GM18508 (cell line): ENCODE measurements around the gene TXN2.
A peak's percentile ranks its signal among the peaks of the same experiment; 100 is the strongest.

Experiments
- ATAC-seq: cut with Tn5 transposase; IDR thresholded peaks from one replicate; pipeline ENCODE4 v1.9.1; 2021; ENCODE audit warnings: moderate number of reproducible peaks; ENCODE audit not compliant: insufficient read depth, unreplicated experiment

TXN2 gene

GRCh38 chr22:36491155-36491554, 9.7 kb upstream of the TXN2 start:
- ATAC-seq = no peak

- ATAC-seq = no peak
Measured at GRCh38 chr22:36486619-36487384, 5.4 kb upstream of the TXN2 start.

DNA sequence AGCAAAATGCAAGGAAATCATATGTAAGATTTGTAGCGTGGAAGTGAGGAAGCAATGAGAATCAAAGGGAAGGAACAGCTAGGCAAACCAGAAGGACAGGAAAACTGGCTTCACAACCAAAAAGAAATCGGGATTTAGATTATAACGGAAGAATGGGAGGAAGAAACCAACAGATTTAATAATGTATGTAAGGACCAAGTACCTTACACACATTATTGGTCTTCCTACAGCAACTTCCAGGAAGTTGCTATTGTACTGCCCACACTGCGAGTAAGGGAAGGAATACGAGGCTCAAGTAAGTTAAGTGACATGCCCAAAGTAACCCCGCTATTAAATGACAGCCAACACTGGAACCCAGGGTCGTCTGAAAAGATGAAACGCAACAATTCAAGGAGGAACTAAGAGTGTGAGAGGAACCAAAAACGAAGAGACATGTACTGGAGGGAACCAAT, 473 bp downstream of the TXN2 start:
- peak; percentile 41 for ATAC-seq

DNA sequence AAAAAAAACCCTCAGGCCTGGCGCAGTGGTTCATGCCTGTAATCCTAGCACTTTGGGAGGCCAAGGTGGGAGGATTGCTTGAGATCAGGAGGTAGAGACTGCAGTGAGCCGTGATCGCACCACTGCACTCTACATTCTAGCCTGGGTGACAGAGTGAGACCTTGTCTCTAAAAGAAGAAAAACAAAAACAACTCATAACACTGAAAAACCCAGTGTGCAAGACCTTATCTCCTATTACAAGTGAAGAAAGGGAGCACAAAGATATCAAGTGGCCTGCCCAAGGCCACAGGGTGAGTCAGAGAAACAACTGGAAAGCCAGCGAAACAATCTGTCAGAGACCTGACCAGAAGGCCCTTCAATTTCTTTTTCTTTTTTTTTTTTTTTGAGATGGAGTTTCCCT, 2.5 kb downstream of the TXN2 start:
- no peak for ATAC-seq

GRCh38 chr22:36475341-36475740, 6.1 kb downstream of the TXN2 start:
- ATAC-seq = no peak

- no peak for ATAC-seq
Measured at GRCh38 chr22:36472689-36473088, 8.8 kb downstream of the TXN2 start.

- no peak for ATAC-seq
Measured at GRCh38 chr22:36471341-36471821, 10.1 kb downstream of the TXN2 start.

GRCh38 chr22:36470994-36471331, 10.5 kb downstream of the TXN2 start:
- no peak for ATAC-seq

DNA sequence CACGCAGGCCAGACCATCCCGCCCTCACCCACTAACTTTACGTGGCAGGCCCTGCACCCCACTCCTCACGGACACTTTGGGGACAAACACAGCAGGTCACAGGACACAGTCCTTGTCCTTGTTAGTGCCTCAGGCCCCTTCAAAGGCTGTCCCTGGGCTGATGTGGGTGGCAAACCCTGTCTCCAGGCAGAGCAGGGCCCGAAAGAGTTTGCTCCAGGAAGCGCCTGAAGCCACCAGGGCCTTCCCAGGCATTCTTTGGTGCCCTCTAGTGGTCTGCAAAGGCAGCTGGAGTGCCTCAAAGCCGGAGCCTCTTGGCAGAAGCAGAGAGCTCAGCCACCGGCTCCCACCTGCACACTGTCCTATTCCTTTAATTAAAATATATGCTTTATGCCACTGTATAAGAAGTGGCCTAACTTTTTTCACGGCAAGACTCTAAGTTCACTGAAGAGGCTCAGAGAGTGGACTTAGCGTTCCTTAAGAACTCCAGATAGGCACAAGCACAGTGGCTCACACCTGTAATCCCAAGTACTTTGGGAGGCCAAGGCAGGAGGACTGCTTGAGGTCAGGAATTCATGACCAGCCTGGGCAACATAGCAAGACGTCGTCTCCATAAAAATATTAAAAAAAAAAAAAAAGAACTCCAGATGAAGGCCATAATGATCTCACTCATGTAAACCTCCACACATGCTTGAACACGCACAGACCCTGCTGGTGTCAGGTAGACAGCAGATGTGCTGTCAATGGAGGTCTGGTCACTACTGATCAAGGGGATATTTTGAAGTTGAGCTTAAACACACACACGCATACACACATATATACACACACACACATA, 11.1 kb downstream of the TXN2 start:
- ATAC-seq = no peak

DNA sequence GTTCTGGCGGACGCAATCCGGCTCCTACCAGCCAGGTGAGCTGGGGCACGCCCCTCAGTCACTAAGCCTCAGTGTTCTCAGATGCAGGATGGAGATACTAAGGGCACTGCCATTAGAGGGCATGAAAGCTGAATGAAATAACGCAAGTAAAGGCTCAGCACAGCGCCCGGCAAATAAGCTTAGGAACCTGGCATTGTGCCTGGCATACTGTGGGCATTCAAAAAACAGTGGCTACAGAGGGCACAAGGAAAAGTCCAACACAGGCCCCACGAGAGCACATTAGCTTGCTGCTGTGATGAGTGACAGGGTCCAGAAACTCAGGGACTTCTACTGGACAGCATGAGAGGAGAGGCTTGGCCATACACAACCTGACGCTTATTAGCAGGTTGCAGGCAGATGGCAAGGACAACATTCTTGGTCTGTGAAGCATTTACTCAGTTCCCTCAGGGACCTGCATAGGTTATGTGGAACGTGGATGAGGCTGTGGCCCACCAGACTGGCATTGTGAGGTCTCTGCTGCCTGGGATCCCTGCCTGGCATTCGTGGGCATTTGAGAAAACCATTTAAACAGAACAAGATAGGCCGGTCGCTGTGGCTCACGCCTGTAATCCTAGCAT, 12.2 kb downstream of the TXN2 start:
- no peak for ATAC-seq

GRCh38 chr22:36467946-36468345, 13.5 kb downstream of the TXN2 start:
- no peak for ATAC-seq

- no peak for ATAC-seq
Measured at GRCh38 chr22:36467042-36467810, 14.2 kb downstream of the TXN2 start.

GRCh38 chr22:36466258-36466657, 15.2 kb downstream of the TXN2 start:
- no peak for ATAC-seq

- ATAC-seq = no peak
Measured at GRCh38 chr22:36465232-36466021, 16.0 kb downstream of the TXN2 start.

DNA sequence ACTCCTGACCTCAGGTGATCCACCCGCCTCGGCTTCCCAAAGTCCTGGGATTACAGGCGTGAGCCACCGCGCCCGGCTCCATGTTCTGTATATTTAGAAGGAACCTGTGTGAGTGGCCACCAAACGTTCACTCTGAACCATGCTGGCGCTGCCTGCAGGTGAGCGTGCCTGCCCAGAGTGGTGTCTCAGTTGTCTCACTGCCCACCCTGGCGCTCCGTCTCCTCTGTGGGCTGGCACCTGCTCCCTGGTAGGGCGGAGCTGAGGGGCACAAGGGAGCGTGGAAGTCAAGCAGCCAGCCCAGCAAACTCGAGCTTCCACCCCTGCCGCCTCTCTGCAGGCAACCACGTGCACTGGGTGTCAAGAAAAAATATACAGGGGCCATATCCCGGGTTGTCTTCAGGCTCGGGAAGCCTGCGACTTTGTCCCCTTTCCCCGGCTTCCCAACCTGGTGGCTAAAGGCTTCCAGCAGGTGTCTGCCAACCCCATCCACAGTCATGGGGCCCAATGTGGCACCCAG, 16.7 kb downstream of the TXN2 start:
- ATAC-seq = no peak

- ATAC-seq = no peak
Measured at GRCh38 chr22:36463783-36464184, 17.7 kb downstream of the TXN2 start.

- ATAC-seq = no peak
Measured at GRCh38 chr22:36461665-36462649, 19.5 kb downstream of the TXN2 start.

GRCh38 chr22:36460202-36460601, 21.2 kb downstream of the TXN2 start:
- no peak for ATAC-seq
